C4-2B (cell line): ENCODE measurements around the gene TACC3.

ENCODE experiments used
- CTCF ChIP-seq: fragments of 450-650 bp; conservative IDR thresholded peaks from 2 replicates; pipeline ENCODE4 v1.5.1; 2017; ENCODE audit warnings: mild to moderate bottlenecking
- ZFX ChIP-seq: fragments of 450-650 bp; IDR thresholded peaks from 2 replicates; pipeline ENCODE4 v1.6.1; 2017

DNA sequence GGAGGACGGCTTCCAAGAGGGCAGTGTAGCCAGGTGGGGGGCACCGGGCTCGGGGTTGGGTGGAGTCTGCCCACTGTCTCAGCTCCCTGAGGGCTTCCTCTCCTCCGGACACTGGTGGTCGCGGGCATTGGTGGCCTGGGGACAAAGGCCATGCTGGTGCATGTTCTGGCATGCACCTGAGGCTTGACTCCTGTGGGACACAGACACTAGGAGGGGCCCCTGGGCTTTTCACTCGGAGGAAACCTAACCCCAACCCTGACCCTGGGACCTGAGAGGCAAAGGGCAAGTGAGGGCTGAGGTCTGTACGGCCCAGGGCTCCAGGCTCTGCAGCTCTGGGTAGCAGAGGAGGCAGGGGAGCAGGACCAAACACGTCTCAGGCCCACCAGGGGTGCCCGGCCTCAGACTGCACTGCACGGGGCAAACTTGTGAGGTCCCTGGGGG lies 49.5 kb downstream of the TACC3 start:
- TF ChIP-seq CTCF (no peak), ZFX (no peak)
